ENCODE results near the gene AGPAT3.
"Not testable (repeated sequence)": the region's sequence is repeated elsewhere in the genome, so short reads cannot be mapped to it uniquely, and the experiment has no call there.

The AGPAT3 gene, protein sequence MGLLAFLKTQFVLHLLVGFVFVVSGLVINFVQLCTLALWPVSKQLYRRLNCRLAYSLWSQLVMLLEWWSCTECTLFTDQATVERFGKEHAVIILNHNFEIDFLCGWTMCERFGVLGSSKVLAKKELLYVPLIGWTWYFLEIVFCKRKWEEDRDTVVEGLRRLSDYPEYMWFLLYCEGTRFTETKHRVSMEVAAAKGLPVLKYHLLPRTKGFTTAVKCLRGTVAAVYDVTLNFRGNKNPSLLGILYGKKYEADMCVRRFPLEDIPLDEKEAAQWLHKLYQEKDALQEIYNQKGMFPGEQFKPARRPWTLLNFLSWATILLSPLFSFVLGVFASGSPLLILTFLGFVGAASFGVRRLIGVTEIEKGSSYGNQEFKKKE

DNA sequence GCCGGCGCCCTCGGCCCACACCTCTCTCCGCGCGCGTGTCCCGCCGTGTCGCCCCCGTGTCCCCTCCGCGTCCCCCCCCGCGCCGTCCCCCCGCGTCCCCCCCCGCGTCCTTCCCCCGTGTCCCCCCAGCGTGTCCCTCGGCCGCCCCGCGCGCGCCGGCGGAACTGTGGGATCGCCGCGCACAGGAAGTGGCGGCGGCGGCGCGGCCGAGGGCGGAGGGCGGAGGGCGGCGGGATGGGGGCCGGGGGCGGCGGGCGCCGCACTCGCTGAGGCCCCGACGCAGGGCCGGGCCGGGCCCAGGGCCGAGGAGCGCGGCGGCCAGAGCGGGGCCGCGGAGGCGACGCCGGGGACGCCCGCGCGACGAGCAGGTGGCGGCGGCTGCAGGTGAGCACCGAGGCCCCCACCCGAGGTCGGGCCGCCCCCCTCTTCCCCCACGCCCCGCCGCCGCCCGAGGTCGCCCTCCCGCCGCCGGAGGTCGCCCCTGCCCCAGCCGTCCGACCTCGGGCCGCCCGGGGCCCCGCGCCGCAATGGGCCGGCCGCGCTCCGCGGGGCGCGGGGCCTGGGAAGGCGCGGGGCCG lies at the start of gene AGPAT3:
Gene AGPAT3 (plus strand): TSS at position 262 of the 578 bp plus-strand sequence. CDS start 94,459 bp downstream, outside the sequence.
- peak; percentile 12 to 46 (median 21) for DNase-seq (ENCODE audit: low read depth in 3 of 3)

DNA sequence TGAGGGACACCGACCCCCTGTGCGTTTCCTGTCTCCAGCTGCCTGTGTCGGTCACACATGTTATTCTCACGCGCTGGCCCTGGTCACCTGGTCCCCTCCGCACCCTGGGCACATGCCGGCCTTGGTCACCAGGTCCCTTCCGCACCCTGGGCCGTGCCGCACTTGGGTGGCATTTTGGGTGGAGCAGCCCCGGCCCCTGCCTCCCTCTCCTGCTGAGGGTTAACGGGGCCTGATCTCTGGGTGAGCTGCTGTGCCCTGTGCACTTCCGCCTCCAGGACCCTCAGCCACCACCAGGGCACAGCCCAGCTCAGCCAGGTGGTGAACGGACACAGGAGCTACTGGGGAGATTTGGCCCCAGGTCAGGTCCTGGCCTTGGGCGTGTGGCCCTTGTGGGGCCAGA lies 49.0 kb upstream of the AGPAT3 start:
- no peak for DNase-seq (ENCODE audit: low read depth in 3 of 3)

DNA sequence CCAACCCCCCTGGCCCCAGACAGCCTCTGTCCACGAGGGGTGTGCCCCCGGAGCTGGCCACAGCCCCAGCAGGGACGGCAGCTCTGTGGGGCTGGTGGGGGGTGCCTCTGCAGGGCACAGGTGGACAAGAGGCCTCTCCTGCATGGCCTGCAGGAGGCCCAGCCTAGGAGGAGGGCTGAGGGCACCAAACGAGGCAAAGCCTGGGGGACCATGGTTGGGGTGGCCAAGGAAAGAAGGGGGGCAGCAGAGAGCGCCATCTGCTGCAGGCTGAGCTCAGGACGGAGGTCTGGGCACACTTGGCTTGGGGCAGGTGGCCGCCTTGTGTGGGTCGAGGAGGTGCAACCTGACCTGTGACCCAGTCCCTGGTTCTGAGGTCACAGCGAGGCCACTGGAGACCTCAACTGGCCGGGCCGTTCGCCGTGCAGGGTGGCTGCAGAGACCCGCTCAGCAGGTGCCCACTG lies 48.4 kb upstream of the AGPAT3 start:
- no peak for DNase-seq (ENCODE audit: low read depth in 3 of 3)

DNA sequence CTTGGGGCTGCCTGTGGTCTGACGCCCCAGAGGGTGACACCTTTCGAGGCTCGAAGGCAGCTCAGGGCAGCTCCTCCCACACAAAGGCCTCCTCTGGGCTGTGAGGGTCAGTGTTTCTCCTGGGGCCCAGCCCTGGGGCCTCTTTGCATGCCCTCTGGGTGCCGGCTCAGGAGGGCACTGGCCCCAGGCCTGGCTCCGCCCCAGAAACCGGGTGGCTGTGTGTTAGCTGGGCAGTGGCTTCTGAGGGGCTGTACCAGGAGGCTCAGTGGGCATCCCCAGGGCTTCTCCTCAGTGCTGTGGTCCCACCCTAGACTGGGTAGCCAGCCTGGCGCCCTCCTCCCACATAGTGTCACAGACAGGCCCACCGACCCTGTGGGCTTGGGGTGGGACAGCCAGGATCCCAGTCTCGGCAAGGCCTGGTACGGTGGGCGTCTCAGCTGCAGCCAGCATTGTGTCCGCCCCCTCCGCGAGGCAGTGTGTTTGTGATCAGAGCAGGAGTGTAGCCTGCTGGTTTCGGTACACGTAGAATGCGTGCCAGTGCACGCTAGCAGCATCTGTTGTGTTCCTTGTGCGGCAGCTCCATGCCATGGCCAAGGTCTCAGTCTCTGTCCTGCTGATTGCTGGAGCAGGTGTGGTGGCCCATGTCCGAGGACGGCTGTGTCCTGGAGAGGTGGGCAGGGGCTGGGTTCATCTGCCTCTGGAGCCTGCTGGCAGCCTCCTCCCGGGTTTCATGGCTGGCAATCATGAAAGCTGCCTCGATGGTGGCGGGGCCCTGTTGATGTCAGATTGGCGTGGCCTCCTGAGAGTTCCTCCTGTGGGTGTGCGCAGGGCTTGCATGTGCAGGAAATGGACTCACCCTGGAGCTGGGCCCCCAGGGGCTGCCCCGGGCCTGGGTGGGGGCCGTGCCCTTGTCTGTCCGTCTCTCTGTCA lies 47.6 kb upstream of the AGPAT3 start:
- DNase-seq (ENCODE audit: low read depth in 3 of 3), result no peak

DNA sequence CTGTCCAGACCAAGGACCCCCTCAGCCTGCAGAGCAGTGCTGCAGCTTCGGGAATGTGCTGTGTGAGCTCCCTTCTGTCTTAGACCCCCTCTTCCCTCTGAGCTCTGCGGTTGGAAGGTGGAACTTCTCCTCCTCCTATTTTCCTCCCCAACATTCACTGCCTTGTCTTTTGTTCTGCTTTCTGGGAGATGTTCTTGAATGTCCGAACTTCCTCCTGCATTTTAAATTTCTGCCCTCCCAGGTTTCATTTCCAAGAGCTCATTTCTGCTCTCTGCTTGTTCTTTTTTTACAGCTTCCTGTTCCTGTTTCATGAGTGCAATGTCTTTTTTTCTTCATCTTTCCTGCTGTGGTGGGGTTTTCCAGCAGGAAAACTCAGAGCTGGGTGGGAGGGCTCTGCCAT lies 46.3 kb upstream of the AGPAT3 start:
- no peak for DNase-seq (ENCODE audit: low read depth in 3 of 3)

DNA sequence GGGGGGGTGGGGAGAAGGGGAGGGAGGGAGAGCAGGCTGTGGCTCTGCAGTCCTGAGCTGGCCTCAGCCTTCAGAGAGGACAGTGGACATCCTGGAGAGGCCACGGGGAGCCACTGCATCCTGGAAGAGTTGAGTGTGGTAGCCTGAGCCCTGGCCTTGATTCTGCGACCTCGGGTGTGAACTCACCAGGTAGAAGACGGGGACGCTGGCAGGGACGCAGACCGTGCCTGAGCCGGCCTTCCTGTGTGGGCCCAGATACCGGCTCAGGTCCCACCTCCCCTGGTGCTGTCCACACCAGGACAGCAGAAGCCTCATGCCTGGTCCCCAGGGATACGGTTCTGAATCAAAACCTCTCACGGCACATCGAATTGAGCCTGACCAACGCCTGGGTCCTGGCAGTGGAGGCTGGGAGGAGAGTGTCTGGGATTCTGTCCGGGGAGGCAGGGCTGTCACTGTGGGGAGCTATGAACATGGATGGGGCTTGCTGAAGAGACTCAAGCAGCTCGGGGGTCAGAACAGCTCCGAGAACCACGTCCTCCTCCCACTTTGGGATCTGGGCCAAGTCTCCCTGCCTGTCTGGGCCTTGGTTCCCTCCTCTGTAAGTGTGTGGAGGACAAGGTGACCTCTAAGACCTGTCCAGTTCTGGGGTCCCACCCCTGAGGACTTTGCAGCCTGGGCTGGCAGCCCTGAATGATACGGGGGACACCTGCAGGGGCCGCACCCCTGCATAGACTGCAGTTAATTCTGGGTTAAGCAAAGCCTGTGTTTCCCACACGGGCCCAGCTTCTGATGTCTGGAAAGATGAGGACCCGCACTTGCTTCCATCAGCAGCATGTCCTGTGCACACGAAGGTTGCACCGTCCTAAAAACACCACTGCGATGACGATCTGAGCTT lies 45.3 kb upstream of the AGPAT3 start:
- no peak for DNase-seq (ENCODE audit: low read depth in 3 of 3)

DNA sequence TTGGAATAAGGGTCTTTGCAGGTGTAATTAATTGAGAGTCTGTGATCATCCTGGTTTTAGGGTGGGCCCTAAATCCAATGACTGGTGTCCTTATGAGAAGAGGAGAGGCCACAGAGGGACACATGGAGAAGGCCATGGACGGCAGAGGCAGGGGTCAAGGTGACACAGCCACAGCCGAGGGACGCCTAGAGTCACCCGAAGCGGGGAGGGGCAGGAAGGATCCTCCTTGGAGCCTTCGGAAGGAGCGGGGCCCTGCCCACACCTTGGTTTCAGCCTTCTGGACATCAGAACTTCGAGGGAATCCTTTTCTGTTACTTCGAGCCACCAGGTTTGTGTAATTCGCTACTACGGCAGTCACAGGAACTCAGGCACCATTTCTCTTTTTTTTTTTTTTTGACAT lies 44.6 kb upstream of the AGPAT3 start:
- no peak for DNase-seq (ENCODE audit: low read depth in 3 of 3)

DNA sequence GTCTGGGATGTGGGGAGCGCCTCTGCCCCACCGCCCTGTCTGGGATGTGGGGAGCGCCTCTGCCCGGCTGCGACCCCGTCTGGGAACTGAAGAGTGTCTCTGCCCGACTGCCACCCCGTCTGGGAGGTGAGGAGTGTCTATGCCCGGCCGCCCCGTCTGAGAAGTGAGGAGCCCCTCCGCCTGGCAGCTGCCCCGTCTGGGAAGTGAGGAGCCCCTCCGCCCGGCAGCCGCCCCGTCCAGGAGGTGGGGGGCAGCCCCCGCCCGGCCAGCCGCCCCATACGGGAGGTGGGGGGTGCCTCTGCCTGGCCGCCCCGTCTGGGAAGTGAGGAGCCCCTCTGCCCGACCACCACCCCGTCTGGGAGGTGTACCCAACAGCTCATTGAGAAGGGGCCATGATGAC lies 42.9 kb upstream of the AGPAT3 start:
- not testable (repeated sequence) for DNase-seq (ENCODE audit: low read depth in 3 of 3)

DNA sequence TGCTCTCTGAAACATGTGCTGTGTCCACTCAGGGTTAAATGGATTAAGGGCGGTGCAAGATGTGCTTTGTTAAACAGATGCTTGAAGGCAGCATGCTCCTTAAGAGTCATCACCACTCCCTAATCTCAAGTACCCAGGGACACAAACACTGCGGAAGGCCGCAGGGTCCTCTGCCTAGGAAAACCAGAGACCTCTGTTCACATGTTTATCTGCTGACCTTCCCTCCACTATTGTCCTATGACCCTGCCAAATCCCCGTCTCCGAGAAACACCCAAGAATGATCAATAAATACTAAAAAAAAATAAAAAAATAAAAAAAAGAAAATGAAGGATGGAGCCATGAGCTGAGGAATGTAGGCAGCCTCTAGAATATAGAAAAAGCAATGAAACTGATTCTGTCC lies 42.3 kb upstream of the AGPAT3 start:
- DNase-seq (ENCODE audit: low read depth in 3 of 3), result not testable (repeated sequence)

DNA sequence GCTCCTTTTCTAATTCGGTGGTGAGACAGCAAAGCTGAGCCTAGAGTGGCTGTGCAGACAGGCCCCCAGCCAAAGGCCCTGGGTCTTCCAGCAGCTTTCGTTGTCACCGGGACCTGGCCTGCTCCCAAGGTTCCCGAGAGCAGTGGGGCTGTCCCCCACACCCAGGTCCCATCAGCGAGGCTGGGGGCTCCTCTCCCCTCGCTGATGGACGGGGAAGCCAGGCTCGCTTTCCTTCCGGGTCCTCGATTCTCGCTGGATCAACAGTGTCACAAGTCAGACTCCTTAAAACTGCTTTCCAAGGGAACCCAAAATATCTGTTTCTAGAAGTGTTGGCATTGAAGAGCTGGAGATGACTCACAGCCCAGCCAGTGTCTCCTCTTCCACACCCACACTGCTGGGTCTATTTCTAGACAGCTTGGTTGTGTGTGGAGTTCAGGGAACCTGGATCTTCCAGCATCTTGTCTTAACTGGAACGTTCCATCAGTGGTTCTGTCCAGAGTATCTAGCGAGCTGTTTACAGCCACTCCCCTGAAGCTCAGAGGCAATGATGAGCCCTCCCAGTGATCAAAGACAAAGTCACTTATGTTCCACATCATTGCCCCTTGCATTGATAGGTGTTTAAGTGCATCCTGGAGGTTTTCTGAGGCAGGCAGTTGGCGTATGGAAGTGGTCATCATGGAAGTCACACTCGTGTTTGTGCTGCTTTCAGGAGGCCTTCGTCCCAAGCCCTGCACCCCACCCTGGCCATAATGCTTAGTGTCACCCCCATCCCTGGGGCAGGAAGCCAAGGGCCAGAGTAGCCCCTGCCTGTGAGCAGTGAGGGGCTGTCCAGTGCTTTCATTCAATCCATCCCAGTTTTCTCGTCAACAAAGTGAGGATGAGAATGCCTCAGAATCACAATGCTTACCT lies 40.4 kb upstream of the AGPAT3 start:
- no peak for DNase-seq (ENCODE audit: low read depth in 3 of 3)

DNA sequence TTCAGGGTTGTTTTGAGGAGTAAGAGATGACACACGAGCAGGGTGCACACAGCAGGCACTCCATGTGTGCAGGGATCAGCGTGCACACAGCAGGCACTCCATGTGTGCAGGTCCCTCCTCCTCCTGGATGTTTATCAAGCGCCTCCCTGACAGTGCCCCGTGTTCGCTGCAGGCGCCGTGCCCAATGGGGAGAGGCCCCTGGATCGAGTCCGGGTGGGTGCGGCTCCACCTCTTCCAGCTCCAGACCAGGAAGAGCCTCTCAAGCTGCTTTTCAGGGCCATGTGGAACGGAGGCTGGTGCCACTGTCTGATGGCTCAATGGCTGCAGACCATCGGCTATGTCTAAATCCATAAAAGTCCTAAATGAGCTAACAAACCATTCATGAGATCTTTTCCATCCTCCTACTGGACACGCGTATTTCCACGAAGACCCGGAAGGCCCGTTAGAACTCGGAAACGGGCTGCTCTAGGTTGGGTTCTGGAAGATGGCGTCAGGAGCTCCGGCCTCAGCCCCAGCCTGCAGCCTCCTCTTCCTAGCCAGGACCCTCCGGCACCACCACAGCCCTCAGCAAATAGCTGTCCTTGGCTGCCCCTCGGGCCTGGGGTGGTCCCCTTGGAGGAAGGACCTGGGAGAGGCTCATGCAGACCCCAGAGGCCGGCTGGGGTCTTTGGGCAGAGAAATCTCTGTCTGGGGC lies 39.6 kb upstream of the AGPAT3 start:
- no peak for DNase-seq (ENCODE audit: low read depth in 3 of 3)

DNA sequence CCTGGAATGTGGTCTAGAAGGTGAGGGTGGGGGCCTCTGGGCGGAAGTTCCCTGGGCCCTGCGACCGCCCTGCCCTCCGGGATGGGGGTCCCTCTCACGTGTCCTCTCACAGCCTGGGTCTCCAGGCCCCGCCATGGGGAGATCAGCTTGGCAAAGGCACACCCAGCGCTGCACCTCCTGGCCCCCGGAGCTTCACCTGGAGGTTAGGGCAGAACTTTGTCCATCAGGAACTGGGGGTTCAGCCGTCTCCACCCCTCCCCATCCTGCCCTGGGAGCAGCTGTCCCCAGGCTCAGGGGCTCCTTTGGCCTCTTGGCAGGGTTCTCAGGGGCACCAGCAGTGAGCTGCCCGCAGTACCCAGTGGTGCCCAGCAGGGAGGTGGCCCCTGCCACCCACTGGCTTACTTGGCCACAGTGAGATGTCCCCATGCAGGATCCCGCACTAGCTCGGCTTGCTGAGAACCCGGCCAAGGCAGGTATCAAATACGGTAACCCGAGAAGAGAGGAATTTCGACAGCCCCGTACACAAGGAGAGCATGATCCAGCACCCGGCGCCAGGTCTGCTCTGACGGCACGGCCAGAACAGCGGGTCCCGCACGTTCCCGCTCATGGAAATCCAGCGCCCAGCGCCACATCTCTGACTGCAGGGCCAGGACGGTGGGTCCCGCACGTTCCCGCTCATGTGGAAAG lies 38.9 kb upstream of the AGPAT3 start:
- no peak for DNase-seq (ENCODE audit: low read depth in 3 of 3)

DNA sequence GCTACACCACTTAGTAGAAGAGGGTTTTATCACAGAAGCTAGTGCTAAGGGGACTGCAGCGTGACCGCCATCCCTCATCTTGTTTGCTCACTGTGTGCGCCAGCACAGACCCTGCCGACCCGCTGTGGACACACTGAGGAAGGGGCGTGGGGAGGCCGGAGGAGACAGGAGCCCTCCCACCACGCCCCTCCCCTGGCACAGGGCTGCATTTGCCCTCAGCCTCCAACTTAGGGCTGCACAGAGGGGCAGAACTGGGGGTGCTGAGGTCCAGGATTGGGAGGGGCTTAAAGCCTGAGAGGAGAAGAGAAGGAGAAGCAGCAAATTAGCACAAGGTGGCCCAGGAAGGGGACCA lies 38.4 kb upstream of the AGPAT3 start:
- DNase-seq (ENCODE audit: low read depth in 3 of 3), result no peak

DNA sequence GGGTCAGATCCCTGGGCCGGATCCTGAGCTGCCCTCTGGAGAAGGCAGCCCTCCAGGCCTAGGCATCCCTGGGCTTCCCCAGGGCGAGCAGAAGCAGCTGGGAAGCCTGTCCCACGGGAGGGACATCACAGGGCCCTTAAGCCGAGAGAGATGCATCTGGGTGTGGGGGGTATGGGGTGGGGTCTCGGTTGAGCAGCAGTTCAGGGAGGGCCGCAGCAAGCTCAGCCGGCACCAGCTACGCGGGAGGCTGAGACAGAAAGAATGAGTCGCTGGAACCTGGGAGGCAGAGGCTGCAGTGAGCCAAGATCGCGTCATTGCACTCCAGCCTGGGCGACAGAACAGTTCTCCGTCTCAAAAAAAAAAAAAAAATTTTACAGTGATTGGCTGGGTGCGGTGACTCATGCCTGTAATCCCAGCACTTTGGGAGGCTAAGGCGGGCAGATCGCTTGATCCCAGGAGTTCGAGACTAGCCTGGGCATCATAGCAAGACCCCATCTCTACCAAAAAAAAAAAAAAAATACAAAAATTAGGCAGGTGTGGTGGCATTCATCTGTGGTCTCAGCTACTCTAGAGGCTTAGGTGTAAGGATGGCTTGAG lies 37.9 kb upstream of the AGPAT3 start:
- DNase-seq (ENCODE audit: low read depth in 3 of 3), result no peak

DNA sequence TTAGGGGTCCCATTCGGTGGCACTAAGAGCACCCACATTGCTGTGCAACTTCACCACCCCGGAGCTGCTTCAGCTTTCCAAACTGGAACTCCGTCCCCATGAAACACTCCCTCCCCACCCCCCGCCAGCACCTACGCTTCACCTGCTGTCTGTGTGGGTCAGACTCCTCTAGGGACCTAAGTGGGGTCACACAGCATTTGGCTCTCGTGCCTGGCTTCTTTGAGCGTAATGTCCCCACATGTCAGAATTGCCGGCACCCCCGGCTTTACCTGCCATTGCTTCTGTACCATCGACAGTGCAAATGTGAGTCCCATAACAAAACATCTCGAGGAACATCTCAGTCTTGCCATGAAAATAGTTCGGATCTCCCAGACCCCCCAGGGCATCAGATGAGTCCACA lies 35.9 kb upstream of the AGPAT3 start:
- no peak for DNase-seq (ENCODE audit: low read depth in 3 of 3)

DNA sequence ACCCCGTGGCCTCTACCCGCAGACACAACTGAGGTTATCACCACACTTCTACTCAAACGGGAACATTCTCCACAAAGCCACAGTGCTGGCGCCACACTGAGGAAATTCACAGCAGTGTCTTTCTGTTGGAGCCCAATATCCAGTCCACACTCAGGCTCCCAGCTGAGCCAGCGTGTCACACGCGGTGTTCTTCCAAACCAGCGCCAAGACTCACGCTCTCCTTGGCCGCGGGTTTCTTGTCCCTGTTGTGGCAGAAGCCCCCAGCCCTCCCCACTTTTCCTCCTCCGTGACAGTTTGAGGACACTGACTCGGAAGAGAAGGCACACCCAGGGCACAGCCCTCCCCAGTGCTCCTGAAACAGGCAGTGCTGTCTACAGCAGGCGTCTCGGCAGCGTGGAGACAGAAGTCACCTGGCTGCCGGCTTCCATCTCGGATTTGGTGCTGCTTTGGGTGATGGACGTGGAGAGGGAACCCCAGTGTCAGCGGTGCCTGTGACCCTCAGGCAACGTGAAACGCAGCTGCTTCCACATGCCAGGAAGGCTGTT lies 35.4 kb upstream of the AGPAT3 start:
- DNase-seq (ENCODE audit: low read depth in 3 of 3), result no peak

DNA sequence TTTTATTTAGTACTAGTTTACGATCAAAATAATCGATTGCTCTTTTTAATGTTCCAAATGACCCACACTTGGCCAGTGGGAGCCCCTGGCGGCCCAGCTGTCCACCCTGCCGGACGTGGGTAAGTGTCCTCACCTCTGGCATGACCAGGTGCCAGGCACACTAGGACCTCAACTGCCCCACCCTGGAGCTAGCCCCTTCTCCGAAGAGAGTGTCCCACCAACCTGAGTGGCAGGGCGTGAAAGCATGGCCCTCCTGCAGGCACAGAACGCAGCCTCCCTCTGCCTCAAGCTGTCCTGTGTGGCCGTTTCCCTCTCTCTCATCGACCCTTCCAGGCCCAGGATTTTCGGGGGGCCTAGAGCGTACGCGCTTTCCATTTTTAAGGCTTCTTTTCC lies 32.9 kb upstream of the AGPAT3 start:
- no peak for DNase-seq (ENCODE audit: low read depth in 3 of 3)

DNA sequence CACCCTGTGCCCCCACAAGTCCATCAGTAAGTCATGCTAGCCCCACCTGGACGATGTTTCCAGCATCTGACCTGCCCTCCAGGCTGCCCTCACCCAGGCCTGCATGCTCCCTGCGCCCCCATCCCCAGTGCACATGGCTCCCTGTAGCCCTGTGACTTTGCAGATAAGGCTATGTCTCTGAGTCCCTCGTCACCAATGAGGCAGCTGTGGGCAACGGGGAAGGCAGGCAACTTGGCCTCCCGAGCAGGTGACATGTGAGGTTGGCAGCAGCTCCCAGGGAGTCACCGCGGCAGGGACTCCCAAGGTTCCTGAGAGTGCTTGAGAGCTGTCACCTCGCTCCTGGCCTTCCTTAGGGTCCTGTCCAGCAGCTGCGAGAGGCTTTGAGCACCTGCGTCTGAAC lies 32.4 kb upstream of the AGPAT3 start:
- no peak for DNase-seq (ENCODE audit: low read depth in 3 of 3)
